ENCODE data around the gene BBIP1. TPM values are rescaled to one million over a fixed set of nuclear protein-coding genes. Genes with fewer than 3 reads are reported as not detected.

BBIP1 gene
- total RNA-seq, 2 experiments from 2014 or later: 17.1 to 21.9 TPM

DNA sequence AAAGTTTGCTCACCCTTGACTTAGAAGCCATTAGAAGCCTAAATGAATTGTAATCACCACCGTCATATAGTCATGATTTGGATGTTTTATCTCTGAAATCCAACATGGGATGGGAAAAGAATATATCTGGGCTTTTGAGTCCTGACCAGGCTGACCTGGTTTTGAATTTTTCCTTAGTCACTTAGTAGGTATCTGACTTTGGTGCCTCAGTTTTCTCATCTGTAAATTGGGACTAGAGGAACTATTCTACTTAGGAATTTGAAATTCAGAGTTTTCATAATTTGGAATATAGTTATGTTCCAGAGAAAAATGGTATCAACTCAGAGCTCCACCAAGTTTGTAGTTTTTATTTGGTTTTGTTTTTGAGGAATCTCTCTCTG lies 41.3 kb upstream of the BBIP1 start:
- Mint-ChIP-seq H3K4me1 (ENCODE audit: low read depth) (peaks cover 70% of the 10 kb centered on the region), H3K9me3 (no peaks in the 10 kb centered on the region)
- POLR2A ChIA-PET: no interaction called here

DNA sequence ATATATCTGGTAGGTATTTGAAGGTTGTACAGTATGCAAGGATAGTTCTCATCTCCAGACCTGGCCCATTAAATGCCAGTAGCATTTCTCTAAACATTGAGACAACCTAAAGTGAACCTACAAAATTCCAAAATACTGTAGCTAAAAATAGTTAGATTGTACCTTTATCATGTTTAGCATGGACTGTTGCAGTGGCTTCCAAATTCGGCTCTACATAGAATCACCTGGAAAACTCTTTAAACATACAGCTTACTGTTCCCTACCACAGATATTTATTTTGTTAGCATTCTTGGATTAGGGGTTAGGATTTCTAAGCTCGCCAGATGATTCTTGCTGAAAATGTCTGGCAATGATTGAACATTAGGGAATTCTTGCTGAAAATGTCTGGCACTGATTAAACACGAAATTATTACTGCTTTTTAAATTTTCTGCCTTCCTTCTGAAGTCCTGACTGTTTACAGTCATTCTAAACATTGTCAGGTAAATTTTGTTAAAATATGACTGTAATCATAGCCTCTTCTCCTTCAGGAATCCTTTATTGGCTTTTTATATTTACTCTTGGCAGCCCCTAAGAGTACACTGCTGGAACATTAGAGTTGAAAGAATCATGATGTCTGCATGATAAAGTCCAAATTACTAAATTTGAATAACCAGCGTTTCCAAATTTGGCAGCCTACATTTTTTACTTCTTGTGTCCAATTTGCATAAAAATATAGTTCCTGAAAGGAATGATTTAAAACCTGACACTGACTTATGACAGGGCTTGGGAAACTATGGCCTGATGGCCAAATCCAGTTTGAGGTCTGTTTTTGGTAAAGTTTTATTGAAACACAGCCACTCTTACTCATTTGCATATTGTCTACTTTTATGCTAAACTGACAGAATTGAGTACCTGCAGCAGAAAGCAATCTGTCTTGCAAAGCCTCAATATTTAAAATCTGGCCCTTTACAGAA lies 40.7 kb upstream of the BBIP1 start:
- no peaks in the 10 kb centered on the region for H3K9me3 ChIP-seq (ENCODE audit: control insufficient read depth in 1 of 2, insufficient read depth in 1 of 2, low read length in 2 of 2)
- no peaks in the 10 kb centered on the region for H3K4me1 ChIP-seq (ENCODE audit: insufficient read depth, low read length)
- H3K27me3 ChIP-seq (ENCODE audit: control insufficient read depth in 1 of 2, insufficient read depth in 2 of 2, low read length in 2 of 2): no peaks in the 10 kb centered on the region
- intact Hi-C loops (cut with DNase I, micrococcal nuclease): loop anchor here in 1 of 2 experiments (5.0 kb wide), 1 partner anchor 37 kb away; no protein-coding TSS in a partner anchor
- peaks cover 13% of the 10 kb centered on the region for H3K36me3 Mint-ChIP-seq (ENCODE audit: low read depth)
- DNase-seq (no peak), ATAC-seq (ENCODE audit: poor library complexity) (no peak)
- H3K4me1 Mint-ChIP-seq (ENCODE audit: low read depth): peaks cover 70% of the 10 kb centered on the region
- H3K9me3 Mint-ChIP-seq: no peaks in the 10 kb centered on the region
- POLR2A ChIA-PET: no interaction called here
- H3K4me3 ChIP-seq (ENCODE audit: low read length): no peak overlapping the region
- no peaks in the 10 kb centered on the region for H3K27me3 Mint-ChIP-seq
- no peak overlapping the region for H3K27ac ChIP-seq (ENCODE audit: low read depth in 1 of 2, low read length in 2 of 2)
- no peaks in the 10 kb centered on the region for H3K36me3 ChIP-seq (ENCODE audit: insufficient read depth, low read length)
- H3K27ac Mint-ChIP-seq: no peak overlapping the region
- H3K4me3 Mint-ChIP-seq: no peak overlapping the region
- CTCF ChIA-PET: no interaction called here
- TF ChIP-seq, protein P1, sequence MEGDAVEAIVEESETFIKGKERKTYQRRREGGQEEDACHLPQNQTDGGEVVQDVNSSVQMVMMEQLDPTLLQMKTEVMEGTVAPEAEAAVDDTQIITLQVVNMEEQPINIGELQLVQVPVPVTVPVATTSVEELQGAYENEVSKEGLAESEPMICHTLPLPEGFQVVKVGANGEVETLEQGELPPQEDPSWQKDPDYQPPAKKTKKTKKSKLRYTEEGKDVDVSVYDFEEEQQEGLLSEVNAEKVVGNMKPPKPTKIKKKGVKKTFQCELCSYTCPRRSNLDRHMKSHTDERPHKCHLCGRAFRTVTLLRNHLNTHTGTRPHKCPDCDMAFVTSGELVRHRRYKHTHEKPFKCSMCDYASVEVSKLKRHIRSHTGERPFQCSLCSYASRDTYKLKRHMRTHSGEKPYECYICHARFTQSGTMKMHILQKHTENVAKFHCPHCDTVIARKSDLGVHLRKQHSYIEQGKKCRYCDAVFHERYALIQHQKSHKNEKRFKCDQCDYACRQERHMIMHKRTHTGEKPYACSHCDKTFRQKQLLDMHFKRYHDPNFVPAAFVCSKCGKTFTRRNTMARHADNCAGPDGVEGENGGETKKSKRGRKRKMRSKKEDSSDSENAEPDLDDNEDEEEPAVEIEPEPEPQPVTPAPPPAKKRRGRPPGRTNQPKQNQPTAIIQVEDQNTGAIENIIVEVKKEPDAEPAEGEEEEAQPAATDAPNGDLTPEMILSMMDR (IDR thresholded peaks at IDR 0.05): no peak

More for the DNA sequence above, 41.3 kb upstream of the BBIP1 start:
- H3K27ac Mint-ChIP-seq: no peak overlapping the region
- H3K4me1 ChIP-seq (ENCODE audit: insufficient read depth, low read length): no peaks in the 10 kb centered on the region
- H3K27me3 Mint-ChIP-seq: no peaks in the 10 kb centered on the region
- H3K27ac ChIP-seq (ENCODE audit: low read depth in 1 of 2, low read length in 2 of 2): no peak overlapping the region
- no peak overlapping the region for H3K4me3 Mint-ChIP-seq
- no peaks in the 10 kb centered on the region for H3K9me3 ChIP-seq (ENCODE audit: control insufficient read depth in 1 of 2, insufficient read depth in 1 of 2, low read length in 2 of 2)
- intact Hi-C loops (cut with DNase I, micrococcal nuclease): no loop called here
- H3K36me3 ChIP-seq (ENCODE audit: insufficient read depth, low read length): no peaks in the 10 kb centered on the region
- DNase-seq (no peak), ATAC-seq (ENCODE audit: poor library complexity) (no peak)
- peaks cover 13% of the 10 kb centered on the region for H3K36me3 Mint-ChIP-seq (ENCODE audit: low read depth)
- TF ChIP-seq, protein P1 (IDR thresholded peaks at IDR 0.05): no peak
- no peak overlapping the region for H3K4me3 ChIP-seq (ENCODE audit: low read length)
- H3K27me3 ChIP-seq (ENCODE audit: control insufficient read depth in 1 of 2, insufficient read depth in 2 of 2, low read length in 2 of 2): no peaks in the 10 kb centered on the region
- CTCF ChIA-PET: no interaction called here

DNA sequence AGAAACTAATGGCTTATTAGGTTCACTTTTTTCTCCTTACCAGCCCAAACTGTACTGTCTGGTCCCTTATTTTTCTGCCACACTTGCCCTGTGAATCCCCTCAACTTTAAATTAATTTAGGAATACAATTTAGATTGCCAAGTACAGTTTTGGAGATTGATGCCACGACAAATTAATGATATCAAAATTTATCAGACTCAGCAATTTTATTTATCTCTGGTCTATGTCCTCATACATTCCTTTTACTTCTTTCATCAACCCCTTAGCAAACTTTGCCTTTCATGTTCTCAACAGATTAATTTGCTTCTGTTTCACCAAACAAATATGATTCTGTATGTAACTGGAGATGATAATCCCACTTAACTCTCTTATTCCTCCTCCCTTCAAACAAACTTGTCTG lies 38.6 kb upstream of the BBIP1 start:
- H3K36me3 ChIP-seq (ENCODE audit: insufficient read depth, low read length): no peaks in the 10 kb centered on the region
- ATAC-seq (ENCODE audit: poor library complexity) (no peak), DNase-seq (no peak)
- H3K9me3 ChIP-seq (ENCODE audit: control insufficient read depth in 1 of 2, insufficient read depth in 1 of 2, low read length in 2 of 2): no peaks in the 10 kb centered on the region
- Mint-ChIP-seq H3K27me3 (no peaks in the 10 kb centered on the region), H3K4me3 (no peak overlapping the region), H3K36me3 (ENCODE audit: low read depth) (peaks cover 14% of the 10 kb centered on the region), H3K27ac (no peak overlapping the region), H3K4me1 (ENCODE audit: low read depth) (peaks cover 64% of the 10 kb centered on the region), H3K9me3 (no peaks in the 10 kb centered on the region)
- intact Hi-C loops (cut with DNase I, micrococcal nuclease): loop anchor here in 1 of 2 experiments (5.0 kb wide), 1 partner anchor 35 kb away; no protein-coding TSS in a partner anchor
- H3K27me3 ChIP-seq (ENCODE audit: control insufficient read depth in 1 of 2, insufficient read depth in 2 of 2, low read length in 2 of 2): no peaks in the 10 kb centered on the region
- ChIA-PET CTCF (no interaction called here), POLR2A (no interaction called here)
- no peaks in the 10 kb centered on the region for H3K4me1 ChIP-seq (ENCODE audit: insufficient read depth, low read length)
- TF ChIP-seq, protein P1 (IDR thresholded peaks at IDR 0.05): no peak
- no peak overlapping the region for H3K4me3 ChIP-seq (ENCODE audit: low read length)
- no peak overlapping the region for H3K27ac ChIP-seq (ENCODE audit: low read depth in 1 of 2, low read length in 2 of 2)
